ENCODE results near the gene SORL1. TPM values are rescaled to one million over a fixed set of nuclear protein-coding genes. Genes with fewer than 3 reads are reported as not detected.

The SORL1 gene
- total RNA-seq, 1 donor from 2014 or later = 14.3 TPM

DNA sequence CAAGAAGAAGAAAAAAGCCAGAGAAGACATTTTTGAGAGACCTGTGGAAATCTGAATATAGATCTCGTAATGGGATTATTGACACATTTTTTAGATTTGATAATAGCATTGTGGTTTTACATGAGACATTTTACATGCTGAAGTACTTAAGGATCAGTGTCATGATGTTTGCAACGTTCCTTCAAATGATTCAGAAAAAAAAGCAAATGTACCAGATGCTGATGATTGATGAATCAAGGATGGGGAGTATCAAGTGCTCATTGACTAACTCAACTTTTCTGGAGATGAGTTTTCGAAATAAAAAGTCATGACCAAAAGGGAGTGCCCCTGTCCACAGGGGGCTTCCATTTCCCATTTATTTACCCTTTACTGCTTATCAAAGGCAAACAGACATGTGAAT is 207.7 kb downstream of the SORL1 start:
- no peak for ATAC-seq

DNA sequence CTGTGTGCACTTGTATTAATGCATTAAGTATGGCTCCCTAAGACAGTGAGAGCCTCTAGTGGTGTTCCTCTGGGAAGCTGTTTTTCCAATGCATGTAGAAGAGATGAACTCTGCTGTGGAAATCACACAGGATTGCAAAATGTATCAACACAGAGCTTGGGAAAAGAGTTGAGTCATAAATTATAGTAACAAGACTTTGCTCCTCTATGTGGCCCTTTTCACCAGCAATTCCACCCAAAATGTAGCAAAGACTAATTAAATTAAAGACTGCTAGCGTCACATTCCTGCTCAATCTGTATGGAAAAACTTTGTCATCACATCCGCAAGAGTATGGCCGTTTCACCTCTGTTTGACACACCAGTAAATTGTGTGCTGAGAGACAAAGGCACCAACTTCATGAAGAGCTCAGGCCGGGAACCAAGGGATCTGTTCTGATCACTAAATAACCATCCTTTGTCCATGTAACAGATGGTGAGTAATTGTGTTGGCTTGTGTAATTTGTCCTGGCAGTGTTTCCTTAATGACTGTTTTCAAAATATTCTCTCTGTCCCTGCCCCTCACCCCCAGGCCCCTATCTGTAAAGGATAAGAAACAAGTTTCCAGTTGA is 209.9 kb downstream of the SORL1 start:
- ATAC-seq = no peak

DNA sequence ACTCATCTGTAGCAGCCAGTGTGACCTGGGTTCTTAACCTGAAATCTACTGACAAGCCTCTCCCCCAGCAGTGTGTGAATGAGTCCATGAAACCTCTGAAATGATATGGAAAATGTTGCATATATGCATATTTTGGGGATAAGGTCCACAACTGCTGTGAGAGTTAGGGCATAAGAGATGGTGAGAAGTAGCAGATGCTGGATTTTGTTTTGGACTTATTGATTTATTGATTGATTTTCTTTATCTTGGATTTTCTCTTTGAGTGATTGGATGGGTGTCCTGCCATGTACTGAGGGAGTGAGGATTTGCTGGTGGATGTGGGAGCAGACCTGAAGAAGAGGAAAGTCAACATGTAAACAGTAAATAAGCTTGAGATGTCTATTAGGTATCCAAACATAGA is 212.0 kb downstream of the SORL1 start:
- ATAC-seq = no peak

DNA sequence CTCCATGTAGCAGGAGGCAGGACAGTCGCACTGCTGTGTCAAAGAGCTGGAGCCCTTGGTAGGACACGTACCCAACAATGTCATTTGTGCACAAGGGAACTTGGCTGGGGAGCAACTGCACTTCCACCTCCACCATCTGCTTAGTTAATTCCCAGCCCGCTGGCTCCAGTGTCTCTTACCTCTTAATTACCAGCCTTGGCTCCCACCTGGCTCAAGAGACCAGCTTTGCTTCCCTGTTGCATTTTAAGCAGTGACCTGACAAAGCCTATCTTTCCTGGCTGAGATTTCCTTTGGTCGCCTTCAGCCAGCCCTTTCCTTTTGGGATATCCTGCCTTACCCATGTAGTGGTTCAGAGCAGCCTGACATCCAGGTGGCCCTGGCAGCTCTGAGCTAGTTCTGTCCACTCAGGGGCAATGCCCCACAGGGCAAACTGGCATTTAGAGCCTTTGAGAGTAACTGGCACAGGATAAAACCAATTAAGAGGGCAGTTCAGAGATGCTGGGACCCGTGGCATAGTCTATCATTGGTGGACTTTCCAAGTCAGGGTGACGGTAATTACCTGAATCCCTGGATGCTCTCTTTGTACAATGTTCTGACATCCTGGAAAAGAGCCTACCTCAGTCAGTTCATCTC is 213.2 kb downstream of the SORL1 start:
- no peak for ATAC-seq

- no peak for ATAC-seq
These were observed 215.7 kb downstream of the SORL1 start for GRCh38 chr11:121667836-121668235.

- no peak for ATAC-seq
These were observed 217.3 kb downstream of the SORL1 start for GRCh38 chr11:121669422-121669821.

DNA sequence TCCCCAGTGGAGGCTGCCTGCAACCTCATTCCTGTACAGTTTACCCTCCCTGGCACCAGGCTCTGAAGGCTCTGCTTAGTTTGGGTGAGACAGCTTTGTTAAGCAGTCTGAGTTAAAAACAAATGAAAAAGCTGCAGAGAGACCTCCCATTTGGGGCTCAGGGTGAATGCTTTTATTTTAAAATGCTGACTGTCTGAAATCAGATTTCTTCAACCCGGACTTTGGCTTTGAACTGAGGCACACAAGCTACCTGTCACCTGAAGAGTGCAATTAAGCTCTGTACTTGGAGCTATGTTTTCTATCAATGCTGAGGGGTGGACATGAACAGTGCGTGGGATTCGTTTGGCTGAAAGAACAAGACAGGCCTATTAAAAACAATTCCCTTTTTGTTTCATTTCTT is 218.2 kb downstream of the SORL1 start:
- no peak for ATAC-seq

DNA sequence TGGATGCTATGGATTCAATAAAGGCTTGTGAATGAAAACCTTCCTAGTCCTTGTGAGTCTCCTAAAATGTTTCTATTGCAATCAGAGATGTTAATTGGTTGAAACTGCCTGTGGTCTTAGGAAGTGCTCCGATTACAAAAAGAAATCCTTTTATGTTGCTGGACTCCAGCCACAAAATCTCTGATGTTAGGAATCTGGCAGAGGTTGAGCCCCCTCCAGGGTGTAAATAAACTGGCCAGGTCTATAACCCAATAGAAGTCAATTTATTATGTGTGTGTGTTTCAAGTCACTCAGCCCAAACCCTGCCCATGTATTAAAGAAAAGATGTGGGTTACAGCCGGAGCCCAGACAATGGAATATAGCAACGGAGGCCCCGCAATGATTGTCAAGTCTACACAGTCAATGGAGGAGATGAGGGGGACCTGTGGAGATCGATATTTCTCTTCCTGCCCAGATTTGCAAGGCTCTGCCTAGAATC is 218.7 kb downstream of the SORL1 start:
- no peak for ATAC-seq

DNA sequence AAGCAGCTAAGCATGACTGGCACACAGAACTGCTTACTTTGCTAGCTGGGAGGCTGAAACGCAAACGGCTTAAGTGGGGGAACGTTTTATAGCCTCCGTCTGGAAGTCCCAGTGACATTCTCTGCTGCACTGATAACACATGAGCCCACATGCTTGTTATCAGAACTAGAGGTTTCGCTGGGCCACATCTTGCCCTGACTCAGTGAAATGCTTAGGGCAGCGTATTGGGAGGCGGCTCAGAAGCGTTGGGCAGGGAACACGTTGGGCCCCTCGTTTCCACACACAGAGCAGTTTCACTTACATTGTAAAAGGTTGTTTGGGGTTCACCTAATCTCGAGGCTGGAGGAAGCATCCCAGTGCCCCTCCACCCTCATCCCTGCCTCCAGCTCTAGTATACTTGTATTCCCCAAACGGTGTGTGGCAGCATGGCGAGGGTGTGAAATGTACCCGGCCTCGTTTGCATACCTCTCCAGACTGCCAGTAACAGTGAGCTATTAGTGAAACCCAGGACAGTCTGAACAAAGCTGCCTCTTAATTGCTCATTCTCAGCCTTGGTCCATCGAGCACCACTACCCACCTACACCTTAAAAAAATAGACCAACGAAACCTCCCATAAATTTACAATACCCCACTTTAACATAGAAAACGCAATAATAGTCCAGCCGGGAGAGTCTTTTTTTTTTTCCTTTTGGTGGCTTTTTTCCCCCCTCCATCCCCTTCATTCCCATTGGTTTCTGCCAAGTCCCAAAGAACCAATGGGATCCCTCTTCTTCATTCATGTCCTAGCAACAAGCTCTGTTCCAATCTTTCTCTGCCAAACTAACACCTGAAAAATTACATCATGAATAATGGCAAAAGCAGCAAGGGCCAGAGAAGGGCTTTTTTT is 219.4 kb downstream of the SORL1 start:
- ATAC-seq = no peak

DNA sequence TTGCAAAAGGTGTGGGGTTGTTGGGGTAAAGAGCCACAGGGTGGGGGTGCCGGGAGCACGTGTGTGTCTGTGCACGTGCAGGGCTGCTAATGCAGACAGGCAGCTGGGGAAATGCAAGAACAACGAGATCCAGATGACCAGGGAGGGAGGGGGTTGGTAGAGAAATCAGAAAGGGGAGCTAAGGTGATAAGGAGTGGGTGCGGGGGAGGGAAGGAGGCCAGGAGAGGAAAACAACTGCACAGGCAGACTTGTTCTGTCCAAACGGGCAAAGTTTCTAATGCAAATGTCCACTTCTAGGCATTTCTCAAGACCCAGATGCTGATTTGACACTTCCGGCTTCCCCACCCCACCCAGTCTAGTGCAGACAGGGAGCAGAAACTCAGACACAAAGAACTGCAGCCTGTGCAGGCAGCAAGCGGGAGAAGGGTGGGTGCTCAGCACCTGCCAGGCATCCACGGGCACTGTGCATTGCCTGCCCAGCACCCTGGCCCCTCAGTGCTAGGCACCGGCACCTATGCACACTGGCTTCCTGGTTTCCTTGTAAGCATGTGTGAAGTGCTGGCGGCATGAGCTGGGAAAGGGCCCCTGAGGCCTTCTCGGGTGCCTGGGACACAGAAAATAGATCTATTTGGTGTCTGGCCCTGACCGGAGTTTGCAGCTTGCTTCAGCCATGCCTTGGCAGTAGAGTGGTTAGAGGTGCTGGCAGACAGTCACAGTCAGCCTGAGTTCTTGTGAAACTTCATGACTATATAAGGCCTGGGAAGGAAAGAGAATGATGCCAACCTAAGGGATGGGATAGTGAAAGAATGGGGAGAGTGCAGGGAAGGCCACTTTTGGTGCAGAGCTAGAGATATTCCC is 220.7 kb downstream of the SORL1 start:
- ATAC-seq = no peak

DNA sequence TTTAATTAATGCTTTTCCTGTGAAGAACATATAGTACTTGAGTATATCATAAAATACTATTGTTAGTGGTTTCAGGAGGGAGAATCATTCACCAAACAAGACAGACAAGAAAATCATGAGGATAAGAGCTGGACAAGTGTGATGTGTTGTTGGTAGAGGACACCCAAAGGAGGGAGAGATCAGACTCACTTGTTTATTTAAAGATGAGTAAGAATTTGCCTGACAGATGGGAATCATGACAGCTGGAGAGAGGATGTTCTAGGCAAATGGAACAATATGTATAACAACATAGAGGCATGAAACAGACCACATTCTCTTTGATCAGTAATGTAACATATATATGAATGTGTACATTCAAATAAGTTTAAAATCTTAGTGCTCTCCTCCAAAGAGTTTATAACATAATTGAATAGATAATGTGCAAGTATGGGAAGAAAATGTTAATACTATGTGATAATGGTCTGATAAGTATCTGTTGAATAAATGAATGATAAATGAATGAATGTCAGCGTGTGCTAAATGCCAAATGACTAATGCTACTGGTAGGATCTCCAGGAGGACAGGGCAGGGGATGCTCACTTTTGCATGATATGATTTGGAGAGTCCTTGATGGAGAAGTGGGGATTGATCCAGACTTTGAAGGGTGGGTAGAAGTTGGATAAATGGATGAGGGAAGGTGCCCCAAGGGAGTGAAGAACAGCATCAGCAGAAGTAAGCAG is 229.6 kb downstream of the SORL1 start:
- no peak for ATAC-seq

Other genes with a start within 250 kb of the SORL1 start
- 47.9 TPM for gene SC5D, start 159.5 kb upstream of the SORL1 start, total RNA-seq

Measured in esophagus mucosa (tissue), 1 donor.